Stimulated activated naive CD8-positive, alpha-beta T cell treated with anti-CD3 and anti-CD28 coated beads, Interleukin-15, Interleukin-2, amounts not matched to agents 100 ng/mL and 50 ng/mL, for 24 hours (primary cell): ENCODE results near the gene NOVA2.

Source experiments
- H3K27ac Mint-ChIP-seq: one replicate; pipeline ENCODE4 v1.8.0; 2021; ENCODE audit warnings: mild to moderate bottlenecking, mixed read lengths
- H3K27me3 Mint-ChIP-seq: one replicate; pipeline ENCODE4 v1.8.0; 2021; ENCODE audit warnings: mixed read lengths
- H3K36me3 Mint-ChIP-seq: one replicate; pipeline ENCODE4 v1.8.0; 2021; ENCODE audit warnings: low read depth, mixed read lengths
- H3K4me1 Mint-ChIP-seq: one replicate; pipeline ENCODE4 v1.8.0; 2021; ENCODE audit warnings: low read depth, mixed read lengths
- H3K4me3 Mint-ChIP-seq: one replicate; pipeline ENCODE4 v1.8.0; 2021; ENCODE audit warnings: mild to moderate bottlenecking, mixed read lengths
- H3K9me3 Mint-ChIP-seq: one replicate; pipeline ENCODE4 v1.8.0; 2021; ENCODE audit warnings: mixed read lengths

NOVA2 gene

DNA sequence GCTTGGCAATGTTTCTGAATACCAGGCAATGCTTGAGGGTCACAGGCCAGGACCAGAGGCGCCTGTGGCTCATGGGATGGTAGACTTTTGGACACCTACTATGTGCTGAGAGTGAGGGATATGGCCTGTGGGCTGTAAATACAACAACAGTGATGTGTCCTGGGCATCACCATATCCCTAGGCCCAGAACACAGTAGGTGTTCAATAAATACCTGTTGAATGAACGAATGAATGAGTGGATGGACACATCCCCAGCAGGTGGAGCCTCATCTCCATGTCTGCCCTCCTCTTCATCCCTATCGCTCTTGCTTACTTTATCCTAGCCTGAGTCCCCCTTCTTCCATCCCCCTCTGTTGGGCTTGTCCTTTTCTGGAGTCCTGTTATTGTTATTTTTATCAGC lies 42.6 kb downstream of the NOVA2 start:
- H3K4me1 Mint-ChIP-seq, result peaks cover 10% of the 10 kb centered on the region
- peaks cover 36% of the 10 kb centered on the region for H3K27me3 Mint-ChIP-seq
- no peak overlapping the region for H3K27ac Mint-ChIP-seq
- H3K4me3 Mint-ChIP-seq, result no peak overlapping the region
- H3K9me3 Mint-ChIP-seq, result no peaks in the 10 kb centered on the region
- no peaks in the 10 kb centered on the region for H3K36me3 Mint-ChIP-seq

DNA sequence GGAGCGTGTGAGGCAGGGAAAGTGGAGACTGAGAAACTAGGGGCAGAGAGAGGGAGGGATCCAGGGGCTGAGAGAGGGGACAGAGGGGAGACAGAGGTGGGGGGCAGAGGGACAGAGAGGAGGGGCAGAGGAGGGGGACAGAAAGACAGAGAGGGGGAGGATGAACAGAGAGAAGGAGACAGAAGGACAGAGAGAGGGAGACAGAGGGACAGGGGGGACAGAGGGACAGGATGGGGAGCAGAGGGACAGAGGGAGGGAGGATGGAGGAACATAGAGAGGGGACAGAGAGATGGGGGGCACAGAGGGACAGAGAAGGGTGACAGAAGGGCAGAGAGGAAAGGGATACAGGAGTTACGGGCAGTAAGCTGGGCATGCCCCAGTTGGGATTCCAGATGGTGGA lies 44.4 kb downstream of the NOVA2 start:
- Mint-ChIP-seq H3K4me1 (peaks cover 10% of the 10 kb centered on the region), H3K36me3 (no peaks in the 10 kb centered on the region), H3K27me3 (peaks cover 23% of the 10 kb centered on the region), H3K9me3 (no peaks in the 10 kb centered on the region), H3K27ac (no peak overlapping the region), H3K4me3 (no peak overlapping the region)

DNA sequence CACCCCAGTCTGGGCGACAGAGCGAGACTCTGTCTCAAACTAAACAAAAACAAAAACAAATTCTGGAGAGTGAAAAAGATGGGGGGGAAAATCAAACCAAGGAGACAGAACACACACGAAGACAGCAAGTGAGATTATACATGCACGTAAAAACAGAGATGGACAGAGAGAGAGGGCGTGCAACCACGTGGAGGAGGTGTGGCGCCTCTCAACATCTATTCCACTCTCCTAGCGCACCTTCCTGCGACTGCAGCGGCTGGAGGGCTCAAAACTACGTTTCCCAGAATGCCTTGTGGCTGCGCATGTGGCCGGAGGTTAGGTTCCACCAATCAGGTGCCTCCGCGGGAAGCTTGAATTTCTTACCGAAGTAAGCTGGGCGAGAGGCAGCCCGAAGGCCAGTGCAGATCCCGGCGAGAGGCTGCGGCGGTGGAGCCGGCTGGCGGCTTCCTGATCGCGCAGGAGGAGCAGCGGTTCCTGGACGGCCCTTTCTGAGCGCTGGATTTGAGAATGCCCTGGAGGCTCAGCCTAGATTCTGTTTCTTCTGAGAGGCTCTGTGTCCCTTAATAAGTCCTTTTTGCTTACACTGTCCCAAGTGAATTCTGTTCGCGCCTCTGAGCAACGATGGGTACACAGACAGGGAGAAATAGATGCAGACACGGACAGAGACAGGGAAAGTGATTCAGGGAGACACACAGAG lies 46.0 kb downstream of the NOVA2 start:
- H3K27me3 Mint-ChIP-seq, result peaks cover 19% of the 10 kb centered on the region
- H3K36me3 Mint-ChIP-seq, result no peaks in the 10 kb centered on the region
- H3K4me1 Mint-ChIP-seq, result peaks cover 10% of the 10 kb centered on the region
- H3K27ac Mint-ChIP-seq, result peak overlapping the region; percentile 56
- H3K4me3 Mint-ChIP-seq, result peak overlapping the region; percentile 64
- H3K9me3 Mint-ChIP-seq, result no peaks in the 10 kb centered on the region

DNA sequence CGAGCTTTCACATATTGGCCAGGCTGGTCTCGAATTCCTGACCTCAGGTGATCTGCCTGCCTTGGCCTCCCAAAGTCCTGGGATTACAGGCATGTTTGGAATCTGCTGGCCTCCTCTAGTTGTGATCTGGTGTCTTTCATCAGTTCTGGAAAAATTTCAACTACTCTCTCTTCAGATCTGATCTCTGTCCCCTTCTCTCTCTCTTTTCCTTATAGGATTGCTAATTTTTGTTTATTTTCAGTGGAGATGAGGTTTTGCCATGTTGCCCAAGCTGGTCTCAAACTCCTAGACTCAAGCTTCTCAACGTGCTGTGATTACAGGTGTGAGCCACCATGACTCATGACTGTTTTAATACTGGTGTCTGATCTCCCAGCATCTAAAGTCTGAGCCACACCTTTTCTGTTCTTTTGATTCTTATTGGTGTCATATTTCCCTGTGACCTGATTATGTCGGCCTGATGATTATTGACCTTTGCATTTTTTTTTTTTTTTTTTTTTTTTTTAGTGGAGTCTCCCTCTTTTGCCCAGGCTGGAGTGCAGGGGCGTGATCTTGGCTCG lies 48.7 kb downstream of the NOVA2 start:
- Mint-ChIP-seq H3K36me3 (no peaks in the 10 kb centered on the region), H3K27me3 (peaks cover 11% of the 10 kb centered on the region), H3K9me3 (no peaks in the 10 kb centered on the region), H3K4me3 (no peak overlapping the region), H3K27ac (no peak overlapping the region), H3K4me1 (peaks cover 10% of the 10 kb centered on the region)

DNA sequence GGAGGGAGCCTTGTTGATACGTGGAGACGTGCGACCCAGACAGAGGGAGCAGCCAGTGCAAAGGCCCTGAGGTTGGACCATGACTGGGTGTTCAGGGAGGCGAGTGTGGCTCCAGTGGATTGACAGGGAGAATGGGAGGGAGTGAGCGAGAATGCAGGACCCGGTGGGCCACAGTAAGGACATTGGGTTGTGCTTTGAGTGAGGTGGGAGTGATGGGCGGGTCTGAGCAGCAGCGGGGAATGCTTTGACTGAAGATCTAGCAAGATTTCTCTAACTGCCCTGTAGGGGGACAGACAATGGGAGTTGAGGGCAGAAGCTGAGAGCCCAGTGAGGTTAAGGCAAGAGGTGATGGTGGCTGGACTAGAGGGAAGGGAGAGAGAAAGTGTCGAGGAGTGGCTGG lies 51.4 kb downstream of the NOVA2 start:
- H3K4me1 Mint-ChIP-seq, result no peaks in the 10 kb centered on the region
- no peaks in the 10 kb centered on the region for H3K9me3 Mint-ChIP-seq
- H3K36me3 Mint-ChIP-seq, result no peaks in the 10 kb centered on the region
- H3K27me3 Mint-ChIP-seq, result peaks cover 7% of the 10 kb centered on the region
- no peak overlapping the region for H3K4me3 Mint-ChIP-seq
- no peak overlapping the region for H3K27ac Mint-ChIP-seq

DNA sequence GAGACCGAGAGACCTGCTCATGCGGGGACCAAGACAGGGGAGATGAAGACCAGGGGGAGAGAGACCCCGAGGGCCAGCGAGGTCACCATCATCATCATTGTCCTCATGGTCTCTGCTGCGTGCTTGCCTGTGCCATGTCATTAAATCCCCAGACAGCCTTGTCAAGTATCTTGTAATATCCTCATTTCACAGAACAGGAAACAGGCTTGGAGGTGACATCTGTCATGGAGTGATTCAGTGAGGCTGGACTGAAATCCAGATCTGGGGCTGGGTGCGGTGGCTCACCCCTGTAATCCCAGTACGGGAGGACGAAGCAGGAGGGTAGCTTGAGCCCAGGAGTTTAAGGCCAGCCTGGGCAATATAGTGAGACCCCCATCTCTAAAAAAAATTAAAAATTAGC lies 53.2 kb downstream of the NOVA2 start:
- H3K4me1 Mint-ChIP-seq, result no peaks in the 10 kb centered on the region
- no peak overlapping the region for H3K4me3 Mint-ChIP-seq
- peaks cover 7% of the 10 kb centered on the region for H3K27me3 Mint-ChIP-seq
- H3K27ac Mint-ChIP-seq, result no peak overlapping the region
- no peaks in the 10 kb centered on the region for H3K9me3 Mint-ChIP-seq
- no peaks in the 10 kb centered on the region for H3K36me3 Mint-ChIP-seq

DNA sequence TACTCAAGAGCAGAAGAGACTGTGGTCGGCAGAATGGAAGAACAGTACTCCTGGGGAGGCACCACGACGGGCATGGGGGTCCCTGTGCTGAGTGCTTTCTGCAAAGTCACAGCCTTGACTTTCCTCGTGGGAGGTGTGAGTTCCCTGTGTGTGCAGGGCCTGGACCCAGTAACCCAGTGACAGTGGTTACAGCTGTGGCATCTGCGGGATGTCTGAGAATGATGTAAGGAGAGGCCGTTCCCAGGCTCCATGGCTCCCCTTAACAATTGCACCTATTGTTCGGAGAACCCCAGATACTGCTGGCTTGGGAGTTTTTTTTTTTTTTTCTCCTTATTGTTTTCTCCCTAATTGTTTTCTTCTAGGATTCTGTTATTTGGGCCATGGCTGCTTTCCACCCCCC lies 54.0 kb downstream of the NOVA2 start:
- Mint-ChIP-seq H3K9me3 (no peaks in the 10 kb centered on the region), H3K27me3 (peaks cover 7% of the 10 kb centered on the region), H3K4me1 (no peaks in the 10 kb centered on the region), H3K27ac (no peak overlapping the region), H3K4me3 (no peak overlapping the region), H3K36me3 (no peaks in the 10 kb centered on the region)

DNA sequence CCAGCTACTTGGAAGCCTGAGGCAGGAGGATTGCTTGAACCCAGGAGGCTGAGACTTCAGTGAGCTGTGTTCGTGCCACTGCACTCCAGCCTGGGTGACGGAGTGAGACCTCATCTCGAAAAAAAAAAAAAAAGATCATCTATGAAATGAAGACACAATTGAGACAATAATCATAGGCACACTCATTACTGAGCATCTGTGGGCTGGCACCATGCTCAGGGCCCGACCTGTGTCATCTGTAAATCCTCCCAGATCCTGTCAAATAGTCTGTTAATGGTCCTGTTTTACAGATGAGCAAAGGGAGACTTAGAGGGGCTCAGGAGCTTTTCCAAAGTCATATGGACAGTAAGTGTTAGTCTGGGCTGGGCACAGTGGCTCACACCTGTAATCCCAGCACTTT lies 54.9 kb downstream of the NOVA2 start:
- Mint-ChIP-seq H3K27ac (no peak overlapping the region), H3K4me3 (no peak overlapping the region), H3K36me3 (no peaks in the 10 kb centered on the region), H3K9me3 (no peaks in the 10 kb centered on the region), H3K27me3 (peaks cover 7% of the 10 kb centered on the region), H3K4me1 (no peaks in the 10 kb centered on the region)

DNA sequence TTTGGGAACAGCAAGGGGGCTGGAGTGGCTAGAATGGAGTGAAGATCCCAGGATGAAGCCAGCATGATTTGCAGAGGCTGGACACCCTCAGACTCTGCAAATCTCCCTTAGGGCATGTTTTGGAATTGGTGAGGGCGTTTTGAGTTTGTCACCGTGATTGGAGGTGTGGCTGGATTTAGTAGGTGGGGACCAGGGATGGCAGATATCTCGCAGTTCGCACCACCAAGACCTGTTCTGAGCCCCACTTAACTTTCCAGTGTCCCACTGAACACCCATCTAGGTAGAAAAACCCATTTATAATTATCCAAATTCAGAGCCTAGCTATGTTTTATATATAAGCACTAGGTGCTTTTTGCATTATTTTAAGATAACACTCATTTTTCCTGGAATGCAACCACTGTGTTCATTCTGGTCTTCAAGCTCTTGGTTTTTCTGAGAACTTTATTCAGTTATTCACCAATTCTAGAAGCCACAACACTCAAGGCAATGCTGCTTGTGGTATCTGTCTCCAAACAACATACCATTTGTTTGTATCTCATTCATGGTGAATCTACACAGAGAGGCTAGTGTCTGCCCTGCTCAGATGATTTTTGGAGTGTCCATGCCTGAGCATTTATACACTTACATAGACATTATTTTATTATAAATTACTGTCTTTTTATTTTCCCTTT lies 56.1 kb downstream of the NOVA2 start:
- Mint-ChIP-seq H3K27me3 (peaks cover 17% of the 10 kb centered on the region), H3K4me1 (no peaks in the 10 kb centered on the region), H3K36me3 (no peaks in the 10 kb centered on the region), H3K9me3 (no peaks in the 10 kb centered on the region), H3K27ac (no peak overlapping the region), H3K4me3 (no peak overlapping the region)

DNA sequence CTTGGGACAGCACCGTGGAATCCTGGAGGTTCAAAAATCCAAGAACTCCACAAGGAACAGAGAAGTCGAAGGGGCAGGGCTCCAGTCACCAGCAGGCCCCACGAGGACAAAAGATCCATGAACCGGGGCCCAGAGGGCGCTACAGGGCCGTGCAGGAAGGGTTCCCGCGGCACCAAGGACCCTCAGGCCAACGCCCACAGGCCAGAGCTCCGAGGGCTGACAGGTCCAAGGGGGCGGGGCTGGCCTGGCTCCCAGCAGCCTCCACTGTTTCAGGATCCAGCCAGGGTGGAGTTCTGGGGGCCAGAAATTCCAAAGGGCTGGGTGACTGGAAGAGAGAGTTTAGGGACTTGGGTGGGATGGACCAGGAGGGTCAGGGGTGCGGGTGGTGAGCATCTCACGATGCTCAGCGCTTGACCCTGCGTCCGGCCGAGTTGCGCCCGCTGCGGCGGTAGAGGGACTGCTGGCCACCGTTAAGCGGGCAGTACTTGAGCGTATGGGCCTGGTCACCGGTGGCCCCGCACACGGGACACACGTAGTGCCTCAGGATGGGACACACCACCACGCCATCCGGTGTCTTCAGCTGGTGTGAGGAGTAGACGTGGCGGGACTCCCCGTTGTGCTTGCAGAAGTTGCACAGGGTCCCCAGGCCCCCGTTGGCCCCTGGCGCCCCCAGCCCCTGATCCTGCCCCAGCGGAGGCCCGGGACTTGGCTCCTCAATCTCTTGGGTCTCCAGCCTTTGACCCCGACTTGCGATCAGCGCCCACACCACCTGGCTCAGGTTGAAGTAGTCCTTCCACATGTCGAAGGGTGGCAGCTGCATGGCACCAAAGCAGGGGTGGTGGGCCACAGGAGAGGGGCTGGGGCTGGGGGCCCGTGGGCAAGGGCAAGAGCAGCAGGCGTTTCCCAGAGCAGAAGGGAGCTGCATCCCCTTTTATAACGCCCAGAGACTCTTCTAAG lies 59.5 kb downstream of the NOVA2 start, which contains the start of gene NANOS2:
NANOS2 (minus strand) TSS at position 905 of the 957 bp plus-strand sequence; CDS start at position 820, 85 bp downstream.
- Mint-ChIP-seq H3K9me3 (no peaks in the 10 kb centered on the region), H3K4me1 (no peaks in the 10 kb centered on the region), H3K27me3 (peaks cover 30% of the 10 kb centered on the region)

DNA sequence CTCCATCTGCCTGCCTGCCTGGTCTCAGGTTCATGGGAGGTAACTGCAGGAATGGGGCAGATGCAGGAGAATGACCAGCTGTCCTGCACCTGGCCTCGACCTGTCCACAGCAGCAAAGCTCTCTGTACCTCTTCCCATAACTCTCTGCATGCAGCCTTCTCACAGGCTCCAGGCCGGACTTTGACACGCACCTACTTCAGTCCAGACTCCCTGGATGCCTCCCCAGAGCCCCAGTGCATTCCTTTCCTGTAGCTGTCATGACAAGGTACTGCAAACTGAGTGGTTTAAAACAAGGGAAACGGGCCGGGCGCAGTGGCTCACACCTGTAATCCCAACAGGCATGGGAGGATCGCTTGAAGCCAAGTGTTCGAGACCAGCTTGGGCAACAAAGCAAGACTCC lies 62.4 kb downstream of the NOVA2 start:
- no peaks in the 10 kb centered on the region for H3K4me1 Mint-ChIP-seq
- H3K9me3 Mint-ChIP-seq, result no peaks in the 10 kb centered on the region
- H3K4me3 Mint-ChIP-seq, result no peak overlapping the region
- H3K36me3 Mint-ChIP-seq, result no peaks in the 10 kb centered on the region
- peaks cover 30% of the 10 kb centered on the region for H3K27me3 Mint-ChIP-seq
- no peak overlapping the region for H3K27ac Mint-ChIP-seq

More for the DNA sequence above, 59.5 kb downstream of the NOVA2 start, which contains the start of gene NANOS2:
- H3K27ac Mint-ChIP-seq, result no peak within 1 kb of the TSS
- H3K4me3 Mint-ChIP-seq, result no peak within 1 kb of the TSS
- no peaks in the 10 kb centered on the region for H3K36me3 Mint-ChIP-seq

DNA sequence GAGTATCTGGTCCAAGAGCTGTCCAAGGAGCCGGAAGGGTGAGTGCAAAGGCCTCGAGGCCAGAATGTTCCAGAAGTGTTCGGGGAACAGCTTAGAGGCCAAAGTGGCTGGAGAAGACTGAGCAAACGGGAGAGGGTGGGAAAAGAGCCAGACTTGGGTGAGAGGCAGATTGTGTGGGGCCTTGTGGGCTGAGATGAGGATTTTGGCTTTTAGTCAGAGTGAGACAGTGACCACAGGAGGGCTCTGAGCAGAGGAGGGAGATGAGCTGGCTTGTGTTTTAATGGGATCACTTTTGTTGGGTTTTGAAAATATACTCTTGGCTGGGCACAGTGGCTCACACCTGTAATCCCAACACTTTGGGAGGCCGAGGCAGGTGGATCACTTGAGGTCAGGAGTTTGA lies 64.7 kb downstream of the NOVA2 start:
- Mint-ChIP-seq H3K4me1 (no peaks in the 10 kb centered on the region), H3K36me3 (no peaks in the 10 kb centered on the region), H3K27me3 (peaks cover 30% of the 10 kb centered on the region), H3K27ac (no peak overlapping the region), H3K9me3 (no peaks in the 10 kb centered on the region), H3K4me3 (no peak overlapping the region)

DNA sequence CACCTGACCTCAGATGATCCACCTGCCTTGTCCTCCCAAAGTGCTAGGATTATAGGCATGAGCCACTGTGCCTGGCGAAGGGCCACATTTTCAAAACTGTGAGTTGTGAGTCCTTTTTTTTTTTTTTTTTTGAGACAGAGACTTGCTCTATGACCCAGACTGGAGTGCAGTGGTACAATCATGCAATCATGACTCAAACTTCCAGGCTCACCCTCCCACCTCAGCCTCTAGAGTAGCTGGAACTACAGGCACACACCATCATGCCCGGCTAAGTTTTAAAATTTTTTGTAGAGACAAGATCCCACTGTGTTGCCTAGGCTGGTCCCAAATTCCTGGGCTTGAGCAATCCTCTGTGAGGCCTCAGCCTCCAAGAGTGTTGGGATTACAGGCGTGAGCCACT lies 67.4 kb downstream of the NOVA2 start:
- Mint-ChIP-seq H3K4me1 (peaks cover 7% of the 10 kb centered on the region), H3K9me3 (no peaks in the 10 kb centered on the region), H3K27ac (no peak overlapping the region), H3K36me3 (no peaks in the 10 kb centered on the region), H3K4me3 (no peak overlapping the region), H3K27me3 (peaks cover 12% of the 10 kb centered on the region)

DNA sequence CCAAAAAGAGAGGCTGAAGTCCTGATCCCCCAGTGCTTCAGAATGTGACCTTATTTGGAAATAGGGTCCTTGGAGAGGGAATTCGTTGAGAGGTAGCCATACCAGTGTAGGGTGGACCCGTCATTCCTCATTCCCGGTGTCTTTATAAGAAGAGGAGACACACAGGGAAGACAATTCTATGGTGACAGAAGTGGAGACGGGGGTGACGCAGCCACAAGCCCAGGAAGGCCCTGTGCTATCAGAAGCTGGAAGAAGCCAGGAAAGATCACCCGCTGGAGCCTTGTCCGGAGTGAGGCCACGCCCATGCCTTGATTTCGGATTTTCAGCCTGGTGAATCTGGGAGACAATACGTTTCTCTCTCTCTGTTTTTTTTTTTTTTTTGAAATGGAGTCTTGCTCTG lies 68.7 kb downstream of the NOVA2 start:
- peaks cover 3% of the 10 kb centered on the region for H3K36me3 Mint-ChIP-seq
- H3K4me3 Mint-ChIP-seq, result no peak overlapping the region
- H3K27ac Mint-ChIP-seq, result no peak overlapping the region
- H3K4me1 Mint-ChIP-seq, result peaks cover 12% of the 10 kb centered on the region
- no peaks in the 10 kb centered on the region for H3K9me3 Mint-ChIP-seq
- peaks cover 4% of the 10 kb centered on the region for H3K27me3 Mint-ChIP-seq
